ENCODE results near the gene APELA.
"Not testable (repeated sequence)": the region's sequence is repeated elsewhere in the genome, so short reads cannot be mapped to it uniquely, and the experiment has no call there.

APELA gene

GRCh38 chr4:164876700-164877324 lies at the start of gene APELA:
APELA (plus strand) TSS chr4:164877178; CDS start chr4:164877332, 154 bp downstream.
- FAIRE-seq: no peak

GRCh38 chr4:164828955-164829354 lies 48.0 kb upstream of the APELA start:
- no peak for FAIRE-seq

- no peak for FAIRE-seq
These were observed 30.4 kb upstream of the APELA start for GRCh38 chr4:164846566-164846965.

- FAIRE-seq: no peak
These were observed 30.0 kb upstream of the APELA start for GRCh38 chr4:164847016-164847415.

- no peak for FAIRE-seq
These were observed 28.9 kb upstream of the APELA start for GRCh38 chr4:164847967-164848649.

GRCh38 chr4:164856396-164856795 lies 20.6 kb upstream of the APELA start:
- FAIRE-seq: no peak

GRCh38 chr4:164866817-164867490 lies 10.0 kb upstream of the APELA start:
- FAIRE-seq: no peak

- FAIRE-seq: no peak
These were observed 5.3 kb upstream of the APELA start for GRCh38 chr4:164871673-164872072.

- no peak for FAIRE-seq
These were observed 4.5 kb upstream of the APELA start for GRCh38 chr4:164872481-164872880.

- no peak for FAIRE-seq
These were observed 2.2 kb upstream of the APELA start for GRCh38 chr4:164874789-164875188.

GRCh38 chr4:164880489-164881262 lies 3.7 kb downstream of the APELA start:
- FAIRE-seq: no peak

- no peak for FAIRE-seq
These were observed 11.2 kb downstream of the APELA start for GRCh38 chr4:164888096-164888715.

- no peak for FAIRE-seq
These were observed 13.7 kb downstream of the APELA start for GRCh38 chr4:164890691-164891090.

- no peak for FAIRE-seq
These were observed 15.0 kb downstream of the APELA start for GRCh38 chr4:164892018-164892417.

GRCh38 chr4:164894702-164895101 lies 17.7 kb downstream of the APELA start:
- no peak for FAIRE-seq

- FAIRE-seq: no peak
These were observed 25.6 kb downstream of the APELA start for GRCh38 chr4:164902608-164903007.

GRCh38 chr4:164904336-164904735 lies 27.4 kb downstream of the APELA start:
- no peak for FAIRE-seq

- FAIRE-seq: no peak
These were observed 28.0 kb downstream of the APELA start for GRCh38 chr4:164904941-164905340.

- no peak for FAIRE-seq
These were observed 29.4 kb downstream of the APELA start for GRCh38 chr4:164906368-164906767.

GRCh38 chr4:164913506-164913905 lies 36.5 kb downstream of the APELA start:
- not testable (repeated sequence) for FAIRE-seq

GRCh38 chr4:164918956-164919355 lies 42.0 kb downstream of the APELA start:
- FAIRE-seq: no peak

GRCh38 chr4:164924670-164925238 lies 47.8 kb downstream of the APELA start:
- no peak for FAIRE-seq

- FAIRE-seq: no peak
These were observed 49.3 kb downstream of the APELA start for GRCh38 chr4:164926301-164926700.

Data from islet of Langerhans (tissue), 1 donor.